DMS79 (cell line): ENCODE data around the gene SLC35B4.

Experiments used
- DNase-seq: peaks from one replicate; lab custom pipeline; 2025; lab: John Stamatoyannopoulos, UW

Gene SLC35B4

GRCh38 chr7:134290286-134290685 lies 26.4 kb downstream of the SLC35B4 start:
- DNase-seq: no peak

GRCh38 chr7:134289841-134290240 lies 26.9 kb downstream of the SLC35B4 start:
- no peak for DNase-seq

GRCh38 chr7:134289423-134289822 lies 27.3 kb downstream of the SLC35B4 start:
- peak; percentile 69 for DNase-seq

- peak; percentile 47 for DNase-seq
Measured at GRCh38 chr7:134287916-134288659, 28.6 kb downstream of the SLC35B4 start.

- no peak for DNase-seq
Measured at GRCh38 chr7:134284952-134285351, 31.8 kb downstream of the SLC35B4 start.

- DNase-seq: no peak
Measured at GRCh38 chr7:134284011-134284410, 32.7 kb downstream of the SLC35B4 start.

- no peak for DNase-seq
Measured at GRCh38 chr7:134280508-134280907, 36.2 kb downstream of the SLC35B4 start.

- no peak for DNase-seq
Measured at GRCh38 chr7:134279898-134280297, 36.8 kb downstream of the SLC35B4 start.

GRCh38 chr7:134279336-134279735 lies 37.4 kb downstream of the SLC35B4 start:
- no peak for DNase-seq

GRCh38 chr7:134278502-134279153 lies 38.1 kb downstream of the SLC35B4 start:
- DNase-seq: no peak

- DNase-seq: no peak
Measured at GRCh38 chr7:134276951-134277350, 39.8 kb downstream of the SLC35B4 start.

GRCh38 chr7:134262322-134262721 lies 54.4 kb downstream of the SLC35B4 start:
- DNase-seq: no peak

- no peak for DNase-seq
Measured at GRCh38 chr7:134255814-134256213, 60.9 kb downstream of the SLC35B4 start.

- DNase-seq: no peak
Measured at GRCh38 chr7:134254311-134254710, 62.4 kb downstream of the SLC35B4 start.

GRCh38 chr7:134248196-134248595 lies 68.5 kb downstream of the SLC35B4 start:
- no peak for DNase-seq

- no peak for DNase-seq
Measured at GRCh38 chr7:134246761-134247160, 70.0 kb downstream of the SLC35B4 start.

GRCh38 chr7:134246347-134246746 lies 70.4 kb downstream of the SLC35B4 start:
- DNase-seq: no peak

- DNase-seq: no peak
Measured at GRCh38 chr7:134245253-134245652, 71.5 kb downstream of the SLC35B4 start.
